ENCODE data around the gene FBXL13.

GRCh38 chr7:102860351-102860811, 214.2 kb downstream of the FBXL13 start:
- TF ChIP-seq CTCF (IDR thresholded peaks at IDR 0.05) (no peak), POLR2AphosphoS5 (IDR thresholded peaks at IDR 0.05; ENCODE audit: low read depth, low read length) (no peak), SIN3A (IDR thresholded peaks at IDR 0.05; ENCODE audit: borderline replicate concordance, insufficient read depth, low read depth, low read length) (no peak), TCF7L2 (IDR thresholded peaks at IDR 0.05; ENCODE audit: low read depth, low read length) (no peak)
